ENCODE measurements around the gene FAM83C.
"Not testable (repeated sequence)": the region's sequence is repeated elsewhere in the genome, so short reads cannot be mapped to it uniquely, and the experiment has no call there.

FAM83C gene

GRCh38 chr20:35262321-35262720, 29.9 kb downstream of the FAM83C start:
- H3K4me3 ChIP-seq (ENCODE audit: low read length); H3K36me3 ChIP-seq (ENCODE audit: control insufficient read depth, insufficient read depth, low read length); H3K27me3 ChIP-seq (ENCODE audit: control insufficient read depth, insufficient read depth, low read length); H3K9ac ChIP-seq (ENCODE audit: low read length); H3K27ac ChIP-seq (ENCODE audit: low read depth, low read length): not testable (repeated sequence)
- H3K4me1 ChIP-seq (ENCODE audit: control insufficient read depth, insufficient read depth, low read length) = peaks cover 13% of the 10 kb centered on the region

DNA sequence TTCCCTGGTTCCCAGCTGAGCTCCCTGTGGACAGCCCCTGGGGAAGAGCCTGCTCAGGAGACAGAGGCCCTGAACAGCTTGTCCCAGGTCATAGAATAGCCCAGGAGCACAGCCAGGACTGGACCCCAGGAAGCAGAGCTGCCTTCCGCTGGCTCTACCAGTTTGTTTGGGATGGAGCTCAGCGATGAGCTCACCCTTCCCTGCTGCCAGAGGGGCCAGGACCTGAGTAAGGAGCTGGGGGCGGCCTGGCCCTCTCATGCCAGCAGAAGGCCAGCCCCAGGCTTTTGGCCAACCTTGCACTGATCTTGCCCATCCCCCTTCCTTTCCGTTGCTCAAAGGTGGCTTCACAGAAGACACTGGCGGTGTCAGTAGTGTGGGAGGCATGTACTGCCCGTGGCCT, 31.8 kb downstream of the FAM83C start:
- H3K4me3 ChIP-seq (ENCODE audit: low read length) = no peak overlapping the region
- no peak overlapping the region for H3K27ac ChIP-seq (ENCODE audit: low read depth, low read length)
- H3K4me1 ChIP-seq (ENCODE audit: control insufficient read depth, insufficient read depth, low read length) = peaks cover 13% of the 10 kb centered on the region
- H3K27me3 ChIP-seq (ENCODE audit: control insufficient read depth, insufficient read depth, low read length) = no peaks in the 10 kb centered on the region
- no peaks in the 10 kb centered on the region for H3K36me3 ChIP-seq (ENCODE audit: control insufficient read depth, insufficient read depth, low read length)
- H3K9ac ChIP-seq (ENCODE audit: low read length) = no peak overlapping the region

GRCh38 chr20:35257175-35257909, 34.9 kb downstream of the FAM83C start:
- Histone ChIP-seq H3K27me3 (ENCODE audit: control insufficient read depth, insufficient read depth, low read length) (no peaks in the 10 kb centered on the region), H3K27ac (ENCODE audit: low read depth, low read length) (no peak overlapping the region), H3K9ac (ENCODE audit: low read length) (no peak overlapping the region), H3K4me3 (ENCODE audit: low read length) (no peak overlapping the region), H3K36me3 (ENCODE audit: control insufficient read depth, insufficient read depth, low read length) (no peaks in the 10 kb centered on the region), H3K4me1 (ENCODE audit: control insufficient read depth, insufficient read depth, low read length) (no peaks in the 10 kb centered on the region)

- H3K27ac ChIP-seq (ENCODE audit: low read depth, low read length) = no peak overlapping the region
- H3K9ac ChIP-seq (ENCODE audit: low read length) = no peak overlapping the region
- no peak overlapping the region for H3K4me3 ChIP-seq (ENCODE audit: low read length)
- H3K36me3 ChIP-seq (ENCODE audit: control insufficient read depth, insufficient read depth, low read length) = no peaks in the 10 kb centered on the region
- H3K27me3 ChIP-seq (ENCODE audit: control insufficient read depth, insufficient read depth, low read length) = no peaks in the 10 kb centered on the region
- no peaks in the 10 kb centered on the region for H3K4me1 ChIP-seq (ENCODE audit: control insufficient read depth, insufficient read depth, low read length)
Measured at GRCh38 chr20:35254448-35254999, 37.7 kb downstream of the FAM83C start.

- no peak overlapping the region for H3K9ac ChIP-seq (ENCODE audit: low read length)
- H3K4me1 ChIP-seq (ENCODE audit: control insufficient read depth, insufficient read depth, low read length) = no peaks in the 10 kb centered on the region
- H3K27me3 ChIP-seq (ENCODE audit: control insufficient read depth, insufficient read depth, low read length) = no peaks in the 10 kb centered on the region
- no peaks in the 10 kb centered on the region for H3K36me3 ChIP-seq (ENCODE audit: control insufficient read depth, insufficient read depth, low read length)
- no peak overlapping the region for H3K4me3 ChIP-seq (ENCODE audit: low read length)
- no peak overlapping the region for H3K27ac ChIP-seq (ENCODE audit: low read depth, low read length)
Measured at GRCh38 chr20:35253010-35253409, 39.2 kb downstream of the FAM83C start.

GRCh38 chr20:35252598-35252997, 39.6 kb downstream of the FAM83C start:
- H3K9ac ChIP-seq (ENCODE audit: low read length); H3K27ac ChIP-seq (ENCODE audit: low read depth, low read length); H3K4me1 ChIP-seq (ENCODE audit: control insufficient read depth, insufficient read depth, low read length): not testable (repeated sequence)

GRCh38 chr20:35252037-35252461, 40.2 kb downstream of the FAM83C start:
- Histone ChIP-seq H3K27me3 (ENCODE audit: control insufficient read depth, insufficient read depth, low read length) (no peaks in the 10 kb centered on the region), H3K4me1 (ENCODE audit: control insufficient read depth, insufficient read depth, low read length) (no peaks in the 10 kb centered on the region), H3K9ac (ENCODE audit: low read length) (no peak overlapping the region), H3K4me3 (ENCODE audit: low read length) (no peak overlapping the region), H3K27ac (ENCODE audit: low read depth, low read length) (no peak overlapping the region), H3K36me3 (ENCODE audit: control insufficient read depth, insufficient read depth, low read length) (no peaks in the 10 kb centered on the region)

More at GRCh38 chr20:35252598-35252997, 39.6 kb downstream of the FAM83C start:
- not testable (repeated sequence) for H3K36me3 ChIP-seq (ENCODE audit: control insufficient read depth, insufficient read depth, low read length); H3K27me3 ChIP-seq (ENCODE audit: control insufficient read depth, insufficient read depth, low read length); H3K4me3 ChIP-seq (ENCODE audit: low read length)

DNA sequence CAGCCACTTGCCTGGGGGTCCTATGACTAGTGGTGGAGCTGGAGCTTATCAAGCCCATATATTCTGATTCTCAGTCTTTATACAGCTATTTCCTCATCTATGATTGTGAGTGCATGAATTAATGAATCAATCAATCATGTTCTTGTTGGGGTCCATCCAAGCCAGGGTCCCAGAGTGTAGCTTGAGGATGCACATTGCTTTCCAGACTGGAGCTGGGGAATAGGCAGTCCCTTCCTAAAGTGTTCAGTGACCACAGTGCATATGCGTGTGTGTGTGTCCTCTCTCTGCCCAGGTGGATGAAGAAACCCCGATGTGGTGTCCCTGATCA, 40.6 kb downstream of the FAM83C start:
- no peak overlapping the region for H3K27ac ChIP-seq (ENCODE audit: low read depth, low read length)
- H3K36me3 ChIP-seq (ENCODE audit: control insufficient read depth, insufficient read depth, low read length) = no peaks in the 10 kb centered on the region
- H3K4me3 ChIP-seq (ENCODE audit: low read length) = no peak overlapping the region
- H3K27me3 ChIP-seq (ENCODE audit: control insufficient read depth, insufficient read depth, low read length) = no peaks in the 10 kb centered on the region
- H3K4me1 ChIP-seq (ENCODE audit: control insufficient read depth, insufficient read depth, low read length) = no peaks in the 10 kb centered on the region
- no peak overlapping the region for H3K9ac ChIP-seq (ENCODE audit: low read length)

DNA sequence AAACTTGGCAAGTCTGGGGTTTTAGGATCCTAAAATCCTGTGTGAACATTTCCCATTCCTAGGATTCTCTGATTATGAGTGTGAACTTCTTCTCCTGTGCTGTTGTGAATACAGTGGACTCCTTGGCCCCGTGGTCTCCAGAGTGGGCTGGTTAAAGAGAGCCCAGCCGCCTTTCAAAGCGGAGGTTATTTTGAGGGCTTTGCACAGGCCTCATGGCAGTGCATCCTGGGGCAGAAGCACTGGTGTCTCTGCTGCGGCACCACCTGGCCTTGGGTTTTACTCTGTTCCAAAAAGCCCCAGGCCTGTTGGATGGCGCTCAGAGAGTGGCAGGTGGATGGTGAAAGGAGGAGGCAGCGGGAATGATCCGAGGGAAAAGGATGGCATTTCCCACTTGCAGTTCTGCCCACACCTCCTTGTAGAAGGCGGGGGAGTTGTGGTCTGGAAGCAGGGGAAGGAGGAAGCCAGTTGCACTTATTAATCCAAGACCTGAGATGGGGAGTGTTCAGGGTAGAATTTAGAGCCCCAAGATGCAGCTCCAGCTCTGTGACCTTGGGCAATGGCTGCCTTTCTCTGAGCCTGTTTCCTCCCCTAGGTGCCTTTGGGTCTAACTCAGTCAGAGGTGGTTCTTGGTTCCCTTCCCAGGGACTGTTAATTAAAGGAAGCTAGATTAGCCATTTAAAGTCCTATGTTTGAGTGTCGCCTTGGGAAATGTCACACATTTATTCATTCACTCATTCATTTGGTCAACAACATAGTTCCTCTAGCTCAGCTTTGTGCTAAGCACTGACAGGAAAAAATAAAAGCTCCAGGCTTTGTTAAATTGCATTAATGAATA, 43.4 kb downstream of the FAM83C start:
- Histone ChIP-seq H3K36me3 (ENCODE audit: control insufficient read depth, insufficient read depth, low read length) (no peaks in the 10 kb centered on the region), H3K27ac (ENCODE audit: low read depth, low read length) (no peak overlapping the region), H3K27me3 (ENCODE audit: control insufficient read depth, insufficient read depth, low read length) (no peaks in the 10 kb centered on the region), H3K9ac (ENCODE audit: low read length) (no peak overlapping the region), H3K4me1 (ENCODE audit: control insufficient read depth, insufficient read depth, low read length) (no peaks in the 10 kb centered on the region), H3K4me3 (ENCODE audit: low read length) (no peak overlapping the region)

GRCh38 chr20:35246723-35247122, 45.5 kb downstream of the FAM83C start:
- no peak overlapping the region for H3K27ac ChIP-seq (ENCODE audit: low read depth, low read length)
- no peaks in the 10 kb centered on the region for H3K27me3 ChIP-seq (ENCODE audit: control insufficient read depth, insufficient read depth, low read length)
- no peaks in the 10 kb centered on the region for H3K36me3 ChIP-seq (ENCODE audit: control insufficient read depth, insufficient read depth, low read length)
- H3K4me1 ChIP-seq (ENCODE audit: control insufficient read depth, insufficient read depth, low read length) = no peaks in the 10 kb centered on the region
- no peak overlapping the region for H3K9ac ChIP-seq (ENCODE audit: low read length)
- no peak overlapping the region for H3K4me3 ChIP-seq (ENCODE audit: low read length)

- Histone ChIP-seq H3K27ac (ENCODE audit: low read depth, low read length) (no peak overlapping the region), H3K4me3 (ENCODE audit: low read length) (no peak overlapping the region), H3K4me1 (ENCODE audit: control insufficient read depth, insufficient read depth, low read length) (no peaks in the 10 kb centered on the region), H3K36me3 (ENCODE audit: control insufficient read depth, insufficient read depth, low read length) (no peaks in the 10 kb centered on the region), H3K27me3 (ENCODE audit: control insufficient read depth, insufficient read depth, low read length) (no peaks in the 10 kb centered on the region), H3K9ac (ENCODE audit: low read length) (no peak overlapping the region)
Measured at GRCh38 chr20:35243986-35244385, 48.2 kb downstream of the FAM83C start.

- Histone ChIP-seq H3K27ac (ENCODE audit: low read depth, low read length) (no peak overlapping the region), H3K27me3 (ENCODE audit: control insufficient read depth, insufficient read depth, low read length) (no peaks in the 10 kb centered on the region), H3K9ac (ENCODE audit: low read length) (no peak overlapping the region), H3K4me3 (ENCODE audit: low read length) (no peak overlapping the region), H3K36me3 (ENCODE audit: control insufficient read depth, insufficient read depth, low read length) (no peaks in the 10 kb centered on the region), H3K4me1 (ENCODE audit: control insufficient read depth, insufficient read depth, low read length) (no peaks in the 10 kb centered on the region)
Measured at GRCh38 chr20:35243317-35243716, 48.9 kb downstream of the FAM83C start.

All from rectal smooth muscle tissue (tissue), 1 donor.